Lung (tissue), 12 donors: Measurements from ENCODE around the gene NISCH. TPM values are rescaled to one million over a fixed set of nuclear protein-coding genes. Genes with fewer than 3 reads are reported as not detected.

Experiments used
- ATAC-seq: fragments of 200-7000 bp; cut with Tn5 transposase; one replicate; pipeline ENCODE4 v1.9.1; 2020; ENCODE audit warnings: moderate number of reproducible peaks; ENCODE audit not compliant: insufficient read depth, low FRiP score
- DNase-seq, 3 donors: peaks; one replicate each; pipeline ENCODE4 v3.0.0-alpha.2; 2013 to 2017
- H3K27ac ChIP-seq, 2 donors: one replicate each; pipeline ENCODE4 v1.5.1; 2013; ENCODE audit warnings: mild to moderate bottlenecking in 2 of 2, moderate library complexity in 2 of 2, control low read depth in 1 of 2, inconsistent platforms in 1 of 2, low read depth in 1 of 2, low read length in 1 of 2
- H3K27me3 ChIP-seq, 3 donors: one replicate each; pipeline ENCODE4 v1.5.1; 2013; ENCODE audit warnings: low read length in 2 of 3; ENCODE audit not compliant: control insufficient read depth in 3 of 3, insufficient read depth in 3 of 3
- H3K36me3 ChIP-seq, 4 donors: one replicate each; pipeline ENCODE4 v1.5.1; 2013; ENCODE audit warnings: low read length in 4 of 4, mild to moderate bottlenecking in 1 of 4, moderate library complexity in 1 of 4; ENCODE audit not compliant: control insufficient read depth in 4 of 4, insufficient read depth in 4 of 4
- H3K4me1 ChIP-seq, 5 donors: one replicate each; pipeline ENCODE4 v1.5.1; 2013; ENCODE audit warnings: low read length in 5 of 5, mild to moderate bottlenecking in 2 of 5, moderate library complexity in 1 of 5; ENCODE audit not compliant: control insufficient read depth in 5 of 5, insufficient read depth in 5 of 5
- H3K4me3 ChIP-seq: one replicate; pipeline ENCODE4 v1.5.1; 2013; ENCODE audit warnings: mild to moderate bottlenecking, control low read depth, moderate library complexity
- H3K9ac ChIP-seq, 2 donors: one replicate each; pipeline ENCODE4 v1.5.1; 2013; ENCODE audit warnings: low read length in 2 of 2, control low read depth in 1 of 2; ENCODE audit not compliant: insufficient read depth in 1 of 2
- H3K9me3 ChIP-seq, 4 donors: one replicate each; pipeline ENCODE4 v1.5.1; 2013; ENCODE audit warnings: low read length in 3 of 4, mild to moderate bottlenecking in 1 of 4, moderate library complexity in 1 of 4; ENCODE audit not compliant: control insufficient read depth in 4 of 4, insufficient read depth in 3 of 4
- WGBS, 2 donors: extraction: QIAGEN DNeasy Blood & Tissue Kit; methylation state at CpG; one replicate each; pipeline ENCODE4 v1.1.7; 2013; 5-methylcytosine and 5-hydroxymethylcytosine counted together
- polyA plus RNA-seq, 2 donors: library from polyadenylated mRNA; stranded (reverse); fragments of 200-250 nt; gene quantifications; one replicate each; pipeline ENCODE4 v1.2.1, GENCODE V29; 2013
- total RNA-seq, 2 donors: library from RNA; depleted of rRNA in 1 of 2; stranded (reverse); fragments of >200 nt in 1 of 2; gene quantifications; one replicate each; pipeline ENCODE4 v1.2.1, GENCODE V29; 2014 to 2021
- TF ChIP-seq, protein P1 (sequence below): IDR thresholded peaks from 2 replicates; pipeline ENCODE4 v1.5.1; 2012; ENCODE audit warnings: mild to moderate bottlenecking; ENCODE audit errors: control extremely low read depth, extremely low read depth
- donor health status: control.
- donor health status: control.
- donor health status: Bipolar disorder and iron deficiency.
- donor health status: healthy.
- donor health status: DM: yes; HTN: yes; CAD: no.

Gene NISCH
- total and polyA plus RNA-seq, 4 donors = 37.8 to 127 (median 63.7) TPM

GRCh38 chr3:52535411-52536111, 80.2 kb downstream of the NISCH start:
- TF ChIP-seq, protein P1, sequence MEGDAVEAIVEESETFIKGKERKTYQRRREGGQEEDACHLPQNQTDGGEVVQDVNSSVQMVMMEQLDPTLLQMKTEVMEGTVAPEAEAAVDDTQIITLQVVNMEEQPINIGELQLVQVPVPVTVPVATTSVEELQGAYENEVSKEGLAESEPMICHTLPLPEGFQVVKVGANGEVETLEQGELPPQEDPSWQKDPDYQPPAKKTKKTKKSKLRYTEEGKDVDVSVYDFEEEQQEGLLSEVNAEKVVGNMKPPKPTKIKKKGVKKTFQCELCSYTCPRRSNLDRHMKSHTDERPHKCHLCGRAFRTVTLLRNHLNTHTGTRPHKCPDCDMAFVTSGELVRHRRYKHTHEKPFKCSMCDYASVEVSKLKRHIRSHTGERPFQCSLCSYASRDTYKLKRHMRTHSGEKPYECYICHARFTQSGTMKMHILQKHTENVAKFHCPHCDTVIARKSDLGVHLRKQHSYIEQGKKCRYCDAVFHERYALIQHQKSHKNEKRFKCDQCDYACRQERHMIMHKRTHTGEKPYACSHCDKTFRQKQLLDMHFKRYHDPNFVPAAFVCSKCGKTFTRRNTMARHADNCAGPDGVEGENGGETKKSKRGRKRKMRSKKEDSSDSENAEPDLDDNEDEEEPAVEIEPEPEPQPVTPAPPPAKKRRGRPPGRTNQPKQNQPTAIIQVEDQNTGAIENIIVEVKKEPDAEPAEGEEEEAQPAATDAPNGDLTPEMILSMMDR = no peak
- Histone ChIP-seq H3K4me3 (no peak overlapping the region), H3K27me3 (no peaks in the 10 kb centered on the region), H3K36me3 (peaks cover 0 to 3% (median under 1%) of the 10 kb centered on the region in 4 donors), H3K4me1 (peaks cover 13 to 60% (median 23%) of the 10 kb centered on the region in 5 donors), H3K27ac (no peak overlapping the region), H3K9ac (no peak overlapping the region), H3K9me3 (no peaks in the 10 kb centered on the region)
- ATAC-seq (no peak), DNase-seq (no peak)
- 91% methylated on average over 19 of the region's 19 CpGs for WGBS, 2 donors

DNA sequence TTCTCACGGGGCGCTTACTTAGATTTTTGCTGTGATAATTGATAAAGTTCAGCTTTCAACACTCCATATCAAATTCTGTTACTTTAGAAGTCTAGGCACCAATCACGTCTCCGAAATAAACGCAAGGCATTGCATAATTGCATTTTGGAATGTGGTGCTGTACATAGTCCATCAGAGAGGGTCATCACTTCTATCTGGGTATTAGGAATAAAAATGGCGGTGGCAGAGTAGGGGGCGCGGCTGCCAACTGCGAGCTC, 80.6 kb downstream of the NISCH start:
- DNase-seq (no peak), ATAC-seq (no peak)
- Histone ChIP-seq H3K4me3 (no peak overlapping the region), H3K9ac (no peak overlapping the region), H3K27ac (no peak overlapping the region), H3K36me3 (peaks cover 0 to 4% (median 2%) of the 10 kb centered on the region in 4 donors), H3K9me3 (no peaks in the 10 kb centered on the region), H3K27me3 (no peaks in the 10 kb centered on the region), H3K4me1 (peaks cover 13 to 55% (median 22%) of the 10 kb centered on the region in 5 donors)
- 15 to 16% methylated on average over 9 of the region's 9 CpGs for WGBS, 2 donors
- TF ChIP-seq, protein P1 = no peak

DNA sequence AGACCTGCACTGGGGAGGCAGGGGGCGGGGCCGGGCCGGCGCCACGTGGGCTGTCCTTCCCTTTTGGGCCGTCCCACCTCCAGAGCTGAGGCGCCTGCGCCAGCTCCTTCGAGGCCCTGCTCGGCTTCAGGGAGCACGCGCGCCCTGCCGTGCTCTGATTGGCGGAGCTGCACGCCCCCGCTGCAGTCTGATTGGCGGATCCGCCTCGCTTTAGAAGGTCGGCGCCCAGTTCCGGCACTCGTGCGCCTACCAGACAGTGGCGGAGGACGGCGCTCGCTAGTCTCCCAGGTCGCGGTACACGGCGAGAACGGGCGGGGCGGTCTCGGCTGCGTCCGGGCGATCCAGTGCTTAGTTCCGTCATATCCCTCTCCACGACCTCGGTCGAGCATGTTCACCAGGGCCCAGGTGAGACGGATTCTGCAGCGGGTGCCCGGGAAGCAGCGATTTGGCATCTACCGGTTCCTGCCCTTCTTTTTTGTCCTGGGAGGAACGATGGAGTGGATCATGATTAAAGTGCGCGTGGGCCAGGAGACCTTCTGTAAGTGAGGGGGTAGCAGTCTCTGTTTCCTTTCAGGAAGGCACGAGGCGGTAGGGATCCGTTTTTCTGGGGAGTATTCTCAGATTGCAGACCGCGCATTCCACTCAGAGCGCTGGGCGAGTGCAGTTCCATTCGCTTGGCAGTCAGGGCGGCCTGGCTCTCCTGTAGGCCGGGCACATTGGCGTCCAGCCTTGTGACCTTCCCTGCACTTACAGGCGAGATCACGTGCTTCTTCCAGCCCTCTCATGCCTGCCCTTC, 81.2 kb downstream of the NISCH start, which contains the start of gene UQCC5:
Gene UQCC5 (plus strand): TSS at position 237 of the 796 bp plus-strand sequence. CDS start 151 bp downstream, at position 388.
- DNase-seq (peak; percentile 98 to 99 (median 98)), ATAC-seq (peak; percentile 92)
- H3K4me3 ChIP-seq = peak within 1 kb of the TSS; percentile 70
- H3K36me3 ChIP-seq = peaks cover 0 to 6% (median 2%) of the 10 kb centered on the region in 4 donors
- WGBS, 2 donors = 0% methylated on average over 60 to 65 of the region's 65 CpGs
- TF ChIP-seq, protein P1 = no peak
- peak within 1 kb of the TSS; percentile 32 to 63 for H3K9ac ChIP-seq
- H3K9me3 ChIP-seq = no peaks in the 10 kb centered on the region
- H3K27me3 ChIP-seq = no peaks in the 10 kb centered on the region
- peak within 1 kb of the TSS; percentile 86 to 89 for H3K27ac ChIP-seq
- H3K4me1 ChIP-seq = peaks cover 8 to 50% (median 20%) of the 10 kb centered on the region in 5 donors
